Measurements from ENCODE around the gene FAM20C.

Gene FAM20C

DNA sequence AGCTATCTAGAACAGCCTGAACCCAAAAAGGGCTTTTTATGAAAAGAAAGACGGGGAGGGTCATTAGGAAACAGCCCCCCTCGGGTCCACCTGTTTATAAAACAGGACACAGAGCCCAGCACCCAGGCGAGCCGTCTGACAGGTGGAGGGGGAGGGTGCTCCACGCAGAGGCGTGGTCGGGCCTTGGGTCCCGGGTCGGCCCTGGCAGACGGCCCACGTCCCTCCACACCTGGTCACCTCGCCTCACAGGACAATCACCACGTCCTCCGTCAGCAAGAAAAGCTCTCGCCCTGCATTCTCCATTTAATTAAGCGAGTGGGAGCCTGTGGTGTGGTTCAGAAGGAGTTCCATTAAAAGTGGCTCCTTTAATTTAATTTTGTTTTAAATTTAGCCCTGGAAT is 55.3 kb downstream of the FAM20C start:
- no peak for DNase-seq

DNA sequence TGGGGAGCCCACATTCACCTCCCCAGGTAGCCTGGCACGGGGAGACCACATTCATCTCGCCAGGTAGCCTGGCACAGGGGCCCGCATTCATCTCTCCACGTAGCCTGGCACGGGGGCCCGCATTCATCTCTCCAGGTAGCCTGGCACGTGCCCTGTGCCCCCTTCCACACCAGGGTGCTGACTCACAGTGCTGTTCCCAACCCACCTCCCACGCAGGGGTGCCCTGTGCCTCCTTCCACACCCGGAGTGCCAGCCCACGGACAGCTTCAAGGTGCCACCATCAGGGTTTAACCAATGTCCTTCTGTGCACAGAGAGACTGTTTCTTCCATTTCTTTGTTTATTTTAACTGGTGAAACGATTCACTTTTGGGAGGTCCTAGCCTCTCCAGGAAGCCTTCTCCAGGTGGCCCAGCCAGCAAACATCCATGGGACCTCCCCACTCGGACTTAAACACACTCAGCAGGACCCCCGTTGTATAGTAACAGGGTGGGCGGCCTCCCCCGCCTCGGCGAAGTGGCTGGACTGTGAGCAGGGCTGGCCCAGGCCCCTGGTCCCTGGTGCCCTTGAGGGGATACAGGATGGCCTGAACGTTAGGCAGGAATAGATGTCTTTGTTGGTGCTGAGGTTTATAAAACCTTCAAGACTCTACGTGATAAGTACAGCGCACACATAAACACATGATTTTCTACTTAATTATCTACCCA is 56.5 kb downstream of the FAM20C start:
- DNase-seq, result no peak

DNA sequence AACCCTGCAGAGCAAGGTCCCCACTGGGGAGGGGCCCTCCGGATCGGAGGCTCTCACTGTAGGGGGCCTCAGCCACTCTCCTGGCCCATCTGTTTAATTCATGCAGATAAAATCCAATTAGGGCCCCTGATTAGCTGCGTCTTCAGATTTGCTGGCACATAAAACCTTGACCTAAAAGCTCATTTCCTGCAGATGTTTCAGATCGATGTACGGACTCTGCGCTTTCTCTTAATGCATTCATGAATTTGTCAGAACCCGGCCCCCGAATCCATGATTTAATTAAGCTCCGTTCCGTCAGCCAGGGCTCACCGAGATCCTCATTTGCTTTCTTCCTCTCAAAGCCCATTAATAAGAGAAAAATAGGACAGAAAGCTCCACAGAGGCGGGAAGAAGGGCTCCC is 57.6 kb downstream of the FAM20C start:
- DNase-seq, result no peak

DNA sequence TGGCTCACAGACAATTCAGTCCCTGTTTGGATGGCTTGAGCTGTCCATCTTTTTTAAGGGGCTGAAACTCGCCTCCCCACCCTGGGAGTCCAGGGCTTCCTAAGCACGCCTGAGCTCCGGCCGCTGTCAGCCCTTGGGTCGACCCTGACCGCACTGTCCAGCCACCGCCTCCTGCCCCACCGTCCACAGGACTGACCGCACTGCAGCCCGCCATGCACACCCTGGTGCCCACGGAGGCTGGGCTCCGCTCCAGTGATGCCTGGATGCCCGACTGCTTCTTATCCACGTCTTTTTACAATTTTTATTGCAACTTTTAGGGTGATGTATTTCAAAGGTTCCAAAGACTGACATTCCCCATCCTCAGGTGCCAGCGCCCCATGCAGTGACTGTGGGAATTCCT is 58.2 kb downstream of the FAM20C start:
- no peak for DNase-seq

DNA sequence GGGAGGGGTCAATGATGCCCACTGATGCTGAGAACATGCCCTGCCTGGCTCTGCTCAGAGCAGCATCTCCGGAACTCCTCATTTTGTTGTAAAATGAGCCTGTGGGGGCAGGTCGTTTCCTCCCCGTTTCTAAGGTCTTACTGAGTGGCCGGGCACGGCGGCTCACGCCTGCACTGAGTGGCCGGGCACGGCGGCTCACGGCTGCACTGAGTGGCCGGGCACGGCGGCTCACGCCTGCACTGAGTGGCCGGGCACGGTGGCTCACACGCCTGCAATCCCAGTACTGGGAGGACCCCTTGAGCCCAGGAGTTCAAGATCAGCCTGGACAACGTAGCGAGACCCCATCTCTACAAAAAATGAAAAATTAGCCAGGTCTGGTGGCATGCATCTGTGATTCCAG is 58.6 kb downstream of the FAM20C start:
- DNase-seq, result no peak

DNA sequence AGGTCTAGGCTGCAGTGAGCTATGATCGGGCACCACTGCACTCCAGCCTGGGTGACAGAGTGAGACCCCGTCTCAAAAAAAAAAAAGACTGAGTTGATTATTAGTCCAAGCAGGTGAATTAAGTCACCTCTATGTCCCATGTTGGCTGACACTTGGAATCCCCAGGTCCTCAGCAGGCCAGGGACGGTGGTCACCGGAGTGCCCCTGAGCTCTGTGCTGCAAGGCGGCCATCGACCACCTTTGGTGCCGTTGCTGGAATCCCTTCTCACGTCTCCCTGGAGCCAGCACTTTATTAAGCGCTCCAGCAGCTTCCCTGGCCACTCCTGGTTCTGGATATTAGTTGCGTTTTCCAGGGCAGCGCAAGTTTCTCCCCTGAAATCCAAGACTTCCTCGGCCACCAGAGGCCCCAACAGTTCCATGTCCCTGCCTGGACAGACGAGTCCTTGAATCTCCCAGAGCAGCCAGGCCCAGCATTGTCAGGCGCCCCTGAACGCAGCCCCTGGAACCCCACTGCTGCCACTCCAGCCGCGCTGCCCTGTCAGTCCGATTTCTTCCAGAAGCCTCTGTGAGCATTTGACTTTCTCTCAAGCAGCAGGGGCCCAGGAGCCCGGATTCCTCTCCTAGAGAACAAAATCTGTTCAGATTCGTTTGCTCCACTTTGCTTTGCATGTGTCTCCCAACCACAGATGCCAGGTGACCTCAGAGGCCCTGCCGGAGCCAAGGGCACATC is 59.2 kb downstream of the FAM20C start:
- DNase-seq, result no peak

DNA sequence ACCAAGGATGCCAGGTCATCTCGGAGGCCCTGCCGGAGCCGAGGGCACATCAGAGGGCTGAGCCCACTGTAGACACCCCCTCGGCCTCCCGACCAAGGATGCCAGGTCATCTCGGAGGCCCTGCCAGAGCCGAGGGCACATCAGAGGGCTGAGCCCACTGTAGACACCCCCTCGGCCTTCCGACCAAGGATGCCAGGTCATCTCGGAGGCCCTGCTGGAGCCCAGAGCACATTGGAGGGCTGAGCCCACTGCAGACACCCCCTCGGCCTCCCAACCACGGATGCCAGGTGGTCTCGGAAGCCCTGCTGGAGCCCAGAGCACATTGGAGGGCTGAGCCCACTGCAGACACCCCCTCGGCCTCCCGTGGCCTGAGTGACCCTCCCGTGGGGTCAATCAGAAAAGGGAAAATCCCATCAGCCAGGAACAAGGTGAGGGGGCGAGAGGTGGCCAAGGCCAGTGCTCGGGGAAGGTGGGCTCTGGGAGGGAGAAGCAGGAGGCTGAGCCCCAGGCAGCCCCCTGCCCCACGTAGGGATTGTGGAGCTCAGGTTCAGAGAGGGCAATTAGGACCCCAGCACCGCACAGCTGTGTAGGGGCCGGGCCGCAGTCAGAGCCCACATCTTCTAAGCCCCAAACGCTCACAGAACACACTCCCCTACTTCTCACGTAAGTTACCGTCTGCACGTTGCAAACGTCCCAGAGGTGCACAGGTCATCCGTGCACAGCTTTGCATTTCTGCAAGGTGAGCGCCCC is 60.0 kb downstream of the FAM20C start:
- DNase-seq, result no peak

DNA sequence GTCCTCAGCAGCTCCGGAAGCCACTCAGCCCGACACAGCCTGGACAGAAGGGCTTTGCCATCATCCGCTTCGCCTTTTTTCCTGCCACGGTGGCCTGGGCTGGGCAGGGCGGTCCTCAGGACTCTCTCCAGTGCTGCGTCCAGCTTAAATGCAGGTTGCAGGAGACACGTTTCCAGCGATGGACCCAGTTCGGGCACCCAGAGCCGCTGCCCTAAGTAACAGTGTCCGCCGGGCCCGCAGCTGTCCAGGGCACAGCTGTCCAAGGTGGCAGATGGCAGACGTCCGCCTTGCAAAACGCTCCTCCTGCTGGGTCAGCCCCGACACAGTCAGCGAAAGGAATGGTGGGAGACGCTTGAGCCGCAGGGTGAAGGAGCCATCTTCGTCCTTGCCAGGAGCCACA is 60.6 kb downstream of the FAM20C start:
- no peak for DNase-seq

DNA sequence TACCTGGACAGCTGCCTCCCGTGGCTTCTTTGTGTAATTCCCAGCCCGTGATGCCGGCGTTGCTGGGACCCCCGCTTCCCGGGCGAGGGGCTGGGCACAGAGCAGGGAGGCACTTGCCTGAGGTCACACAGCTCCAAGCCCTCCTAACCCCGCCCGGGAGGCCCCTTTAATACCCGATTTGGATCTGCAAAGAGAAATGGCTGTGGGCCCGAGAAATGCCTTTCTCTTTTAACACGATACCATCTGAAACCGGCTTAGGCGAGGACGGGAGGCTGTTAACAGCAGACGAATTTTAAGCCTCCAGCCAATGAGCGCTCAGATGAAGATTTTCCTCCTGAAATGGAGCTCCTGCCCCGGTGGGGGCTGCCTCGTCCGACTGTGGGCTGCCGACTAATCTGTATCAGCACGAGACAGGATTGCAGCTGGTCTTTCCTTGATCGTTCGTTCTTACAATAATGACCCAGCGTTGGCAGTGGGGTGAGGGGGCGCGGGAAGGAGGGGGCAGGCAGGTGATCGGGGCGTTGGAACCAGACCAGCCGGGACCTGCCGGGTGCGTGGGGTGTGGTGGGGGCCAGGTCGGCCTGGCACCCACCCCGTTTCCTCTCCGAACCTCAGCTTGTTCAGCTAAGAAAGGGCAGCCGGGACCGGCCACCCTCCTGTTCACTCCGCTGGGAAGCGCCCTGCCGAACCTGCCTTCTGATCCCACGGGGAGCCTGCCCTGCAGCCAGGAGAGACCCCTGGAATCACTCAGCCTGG is 61.4 kb downstream of the FAM20C start:
- DNase-seq, result no peak

DNA sequence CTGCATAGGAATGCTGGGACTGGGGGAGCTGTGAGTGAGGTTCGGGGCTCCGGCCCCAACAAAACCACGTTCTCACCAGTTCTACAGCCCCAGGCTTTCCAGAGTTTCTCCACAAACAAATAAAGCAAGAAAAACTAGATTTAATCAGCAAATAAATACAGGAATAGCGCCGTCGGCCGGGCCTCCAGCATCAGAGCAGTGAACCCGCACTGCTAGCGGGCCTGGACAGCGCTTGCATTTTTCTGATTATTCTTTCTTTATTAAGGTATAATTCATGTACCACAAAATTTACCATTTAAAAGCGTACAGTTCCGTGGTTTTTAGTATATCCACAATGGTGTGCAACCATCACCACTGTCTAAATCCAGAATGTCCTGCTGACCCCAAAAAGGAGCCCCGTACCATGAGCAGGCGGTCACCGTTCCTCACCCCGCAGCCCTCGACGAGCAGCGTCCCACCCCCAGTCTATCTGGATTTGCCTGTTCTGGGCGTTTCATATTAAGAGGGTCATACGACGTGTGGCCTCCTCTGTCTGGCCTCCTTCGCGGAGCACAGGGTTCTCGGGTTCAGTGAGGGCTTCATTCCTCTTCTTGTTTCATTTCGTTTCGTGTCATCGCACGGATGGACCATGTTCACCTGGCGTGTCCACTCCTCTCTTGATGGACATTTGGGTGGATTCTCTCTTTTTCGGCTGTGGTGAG is 62.1 kb downstream of the FAM20C start:
- DNase-seq, result no peak

DNA sequence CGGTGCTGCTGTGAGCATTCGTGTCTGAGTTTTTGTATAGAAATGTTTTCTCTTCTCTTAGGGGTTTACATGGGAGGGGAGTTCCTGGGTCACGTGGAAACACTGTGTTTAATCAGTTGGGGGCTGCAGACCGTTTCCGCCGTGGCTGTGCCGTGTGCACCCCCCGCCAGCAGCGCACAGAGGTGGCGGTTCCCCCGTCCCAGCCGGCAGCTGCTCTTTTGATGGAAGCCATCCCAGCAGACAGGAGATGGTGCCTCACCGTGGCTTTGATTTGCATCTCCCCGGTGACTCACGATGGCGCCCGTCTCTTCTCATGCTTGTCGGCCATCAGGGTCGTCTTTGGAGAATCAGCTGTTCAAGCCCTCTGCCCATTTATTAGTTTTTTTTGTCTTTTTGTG is 62.7 kb downstream of the FAM20C start:
- DNase-seq, result no peak

DNA sequence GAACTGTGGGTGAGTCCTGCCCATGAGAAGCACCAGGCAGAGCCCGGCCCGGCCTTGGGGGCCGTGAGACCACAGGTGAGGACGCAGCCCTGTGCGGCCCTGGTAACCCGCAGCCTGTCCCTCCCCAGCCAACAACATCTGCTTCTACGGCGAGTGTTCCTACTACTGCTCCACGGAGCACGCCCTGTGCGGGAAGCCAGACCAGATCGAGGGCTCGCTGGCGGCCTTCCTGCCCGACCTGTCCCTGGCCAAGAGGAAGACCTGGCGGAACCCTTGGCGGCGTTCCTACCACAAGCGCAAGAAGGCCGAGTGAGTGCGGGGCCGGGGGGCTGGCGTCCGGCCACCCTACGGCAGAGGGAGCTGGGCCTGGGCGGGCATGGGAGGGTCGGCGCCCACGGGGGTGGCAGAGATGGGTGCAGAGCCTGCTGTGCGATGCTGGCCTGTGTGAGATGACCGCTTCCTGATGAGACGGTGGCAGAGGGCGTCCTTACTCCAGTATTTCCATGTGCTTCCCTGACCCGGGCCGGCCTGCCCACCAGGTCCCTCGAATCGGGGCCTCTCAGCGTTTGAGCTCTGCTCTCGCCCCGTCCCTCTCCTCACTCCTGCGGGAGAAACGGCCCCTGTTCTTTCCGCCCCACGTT is 63.5 kb downstream of the FAM20C start:
- DNase-seq, result no peak

DNA sequence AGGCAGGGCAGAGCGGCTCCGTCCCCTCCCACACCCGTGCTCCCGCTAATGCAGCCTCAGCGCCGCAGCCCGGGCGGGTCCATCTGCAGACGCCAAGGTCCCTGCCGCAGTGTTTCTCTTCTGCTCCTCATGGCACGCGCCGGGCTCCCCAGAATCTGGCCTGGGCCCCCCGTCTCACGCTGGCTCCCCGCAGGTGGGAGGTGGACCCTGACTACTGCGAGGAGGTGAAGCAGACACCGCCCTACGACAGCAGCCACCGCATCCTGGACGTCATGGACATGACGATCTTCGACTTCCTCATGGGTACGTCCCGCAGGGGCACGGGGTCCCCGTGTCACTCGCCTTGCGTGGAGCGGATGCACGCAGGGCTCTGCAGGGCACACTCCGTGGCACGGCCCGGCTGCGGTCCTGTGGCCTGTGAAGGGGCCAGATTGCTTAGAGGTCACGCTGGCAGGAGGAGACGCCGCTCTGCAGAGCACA is 64.1 kb downstream of the FAM20C start:
- no peak for DNase-seq

DNA sequence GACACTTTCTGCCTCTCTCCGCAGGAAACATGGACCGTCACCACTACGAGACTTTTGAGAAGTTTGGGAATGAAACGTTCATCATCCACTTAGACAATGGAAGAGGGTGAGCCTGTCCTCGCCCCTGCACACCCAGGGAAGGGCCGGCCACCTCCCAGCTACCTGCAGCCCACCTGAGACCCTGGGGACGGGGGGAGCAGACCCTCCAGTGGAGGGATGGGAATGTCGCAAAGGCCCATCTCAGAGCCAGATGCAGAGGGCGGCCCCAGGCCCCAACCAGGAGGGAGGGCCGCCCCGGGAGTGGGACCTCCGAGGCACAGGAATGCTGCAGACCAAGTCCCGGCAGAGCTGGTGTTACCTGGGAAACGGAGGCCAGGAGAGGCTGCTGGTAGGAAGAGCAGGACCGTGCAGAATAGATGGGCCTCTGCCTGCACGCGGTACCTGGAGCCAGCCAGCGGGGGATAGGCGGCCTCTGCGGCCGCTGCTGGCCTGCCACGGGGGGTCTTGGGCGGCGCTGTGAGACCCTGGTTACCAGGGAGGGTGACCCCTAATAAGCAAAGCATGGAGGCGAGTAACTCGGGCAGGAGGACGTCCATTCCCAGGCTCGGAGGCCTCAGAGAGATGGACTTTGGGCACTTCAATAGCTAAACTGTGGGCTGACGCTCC is 64.7 kb downstream of the FAM20C start:
- no peak for DNase-seq

DNA sequence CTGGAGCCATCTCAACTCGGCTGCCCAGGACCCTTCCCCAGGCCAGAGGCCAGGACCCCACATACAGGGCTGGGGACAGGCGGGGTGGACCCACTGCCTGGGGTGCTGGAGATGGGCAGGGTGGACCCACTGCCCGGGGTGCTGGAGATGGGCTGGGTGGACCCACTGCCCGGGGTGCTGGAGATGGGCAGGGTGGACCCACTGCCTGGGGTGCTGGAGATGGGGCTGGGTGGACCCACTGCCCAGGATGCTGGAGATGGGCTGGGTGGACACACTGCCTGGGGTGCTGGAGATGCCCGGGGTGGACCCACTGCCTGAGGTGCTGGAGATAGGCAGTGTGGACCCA is 65.2 kb downstream of the FAM20C start:
- DNase-seq, result no peak

DNA sequence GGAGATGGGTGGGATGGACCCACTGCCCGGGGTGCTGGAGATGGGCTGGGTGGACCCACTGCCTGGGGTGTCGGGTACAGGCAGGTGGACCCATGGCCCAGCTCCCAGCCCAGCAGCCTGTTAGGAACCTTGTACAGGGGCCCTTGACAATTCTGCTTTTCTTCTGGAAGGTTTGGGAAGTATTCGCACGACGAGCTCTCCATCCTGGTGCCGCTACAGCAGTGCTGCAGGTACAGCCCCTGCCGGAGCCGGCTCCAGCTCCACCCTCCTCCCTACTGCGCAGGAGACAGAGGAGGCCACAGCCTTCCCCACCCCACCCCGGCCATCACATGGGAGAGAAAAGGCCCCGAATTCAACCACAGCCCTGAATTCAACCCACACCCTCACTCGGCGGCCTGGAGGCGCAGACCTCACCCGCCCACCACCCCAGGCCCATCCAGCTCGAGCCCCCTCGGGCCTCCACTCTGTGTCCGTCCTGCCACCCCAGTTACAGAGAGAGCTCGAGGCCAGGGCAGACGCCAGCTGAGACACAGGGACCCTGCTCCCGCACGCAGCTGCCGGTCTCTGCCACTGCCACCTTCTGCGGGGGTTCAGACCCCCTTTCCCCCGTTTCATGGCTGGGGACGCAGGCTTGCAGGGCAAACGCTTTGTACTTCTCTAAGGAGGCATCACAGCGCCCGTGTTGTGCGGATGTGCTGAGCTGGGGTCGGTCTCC is 66.3 kb downstream of the FAM20C start:
- DNase-seq, result no peak

DNA sequence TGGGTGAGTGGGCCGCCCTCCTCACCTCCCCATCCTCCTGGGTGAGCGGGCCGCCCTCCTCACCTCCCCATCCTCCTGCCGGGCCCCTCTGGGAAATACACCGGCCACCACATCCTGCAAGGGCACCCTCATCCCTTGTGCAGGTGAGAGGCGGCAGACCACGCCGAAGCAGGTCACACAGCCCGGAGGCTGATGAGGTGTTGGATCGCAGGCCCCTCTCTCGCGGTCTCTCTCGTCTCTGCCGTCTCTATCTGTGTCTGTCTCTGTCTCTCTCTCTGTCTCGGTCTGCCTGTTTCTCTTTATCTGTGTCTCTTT is 66.8 kb downstream of the FAM20C start:
- no peak for DNase-seq

DNA sequence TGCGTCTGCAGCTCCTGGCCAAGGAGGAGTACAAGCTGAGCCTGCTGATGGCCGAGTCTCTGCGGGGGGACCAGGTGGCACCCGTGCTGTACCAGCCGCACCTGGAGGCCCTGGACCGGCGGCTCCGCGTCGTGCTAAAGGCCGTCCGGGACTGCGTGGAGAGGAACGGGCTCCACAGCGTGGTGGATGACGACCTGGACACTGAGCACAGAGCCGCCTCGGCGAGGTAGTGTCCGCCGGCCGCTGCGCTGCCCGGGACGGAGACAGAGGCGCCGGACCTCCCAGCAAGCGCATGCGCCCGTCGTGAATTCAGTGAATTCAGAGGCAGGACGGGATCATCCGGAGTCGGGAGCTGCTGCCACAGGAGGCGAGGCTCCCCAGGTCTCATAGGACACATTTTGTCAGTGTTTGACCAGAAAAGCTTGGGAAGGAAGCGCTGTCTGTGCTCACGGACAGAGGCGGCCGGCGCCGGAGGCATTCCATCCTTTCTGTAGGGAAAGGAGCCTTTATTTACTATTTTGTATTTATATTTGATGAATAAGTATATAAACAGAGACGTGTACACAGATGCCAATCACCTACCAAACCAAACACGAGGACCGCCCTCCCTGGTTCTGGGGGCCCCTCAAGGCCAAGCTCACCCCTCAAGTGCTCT is 67.5 kb downstream of the FAM20C start:
- DNase-seq, result no peak

DNA sequence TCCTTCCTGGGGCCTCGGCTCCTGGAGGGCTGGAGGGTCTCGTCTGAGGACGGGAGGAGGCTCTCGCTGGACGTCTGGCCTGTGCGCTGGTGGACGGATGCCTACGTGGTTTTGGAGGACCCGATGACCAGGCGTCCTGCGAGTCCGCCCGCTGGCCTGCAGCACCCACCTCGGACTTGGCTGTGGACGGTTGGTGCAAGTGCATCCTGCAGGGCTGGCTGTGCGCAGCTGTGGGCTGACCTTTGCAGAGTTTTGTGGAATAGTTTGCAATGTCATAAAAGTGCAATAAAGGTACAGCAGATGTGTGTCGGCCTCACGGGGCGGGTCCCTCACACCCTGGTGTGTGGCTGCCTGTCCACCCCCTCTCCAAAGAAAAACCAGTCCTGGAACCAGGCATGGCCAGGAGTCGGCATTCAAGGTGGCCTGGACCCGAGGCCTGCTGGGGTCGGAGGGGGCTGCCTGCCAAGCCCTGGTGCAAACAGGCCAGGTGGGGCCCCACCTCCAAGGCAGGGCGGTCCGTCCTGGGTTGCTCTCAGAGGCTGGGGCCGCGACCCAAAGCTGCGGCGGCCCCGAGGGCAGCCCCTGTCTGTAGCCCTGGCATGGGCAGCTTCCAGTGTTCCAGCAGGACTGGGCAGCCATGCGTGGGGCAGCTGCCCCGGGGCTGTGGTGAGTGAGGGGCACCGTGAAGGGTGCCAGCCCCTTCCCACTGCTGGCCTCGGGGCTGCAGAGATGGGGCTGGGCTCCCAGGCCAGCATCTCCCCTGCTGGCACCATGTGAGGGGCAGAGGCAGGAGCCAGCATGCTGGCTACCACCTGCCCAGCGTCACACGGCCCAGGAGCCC is 68.3 kb downstream of the FAM20C start:
- no peak for DNase-seq
